G401.6 (cell line): Measurements from ENCODE around the gene COL16A1.
A peak's percentile ranks its signal among the peaks of the same experiment; 100 is the strongest.

ENCODE experiments used
- FAIRE-seq: peaks from 2 replicates; lab custom pipeline; 2012; peaks lifted over from hg19 to GRCh38; lab: Jason Lieb, UNC

The COL16A1 gene

GRCh38 chr1:31645274-31645568, 58.6 kb downstream of the COL16A1 start:
- FAIRE-seq, result no peak

GRCh38 chr1:31644560-31645273, 59.1 kb downstream of the COL16A1 start, which contains the start of gene PEF1:
TSS of gene PEF1 (minus strand) at chr1:31644876. CDS start at chr1:31644864, 12 bp downstream.
- FAIRE-seq, result peak; percentile 99

DNA sequence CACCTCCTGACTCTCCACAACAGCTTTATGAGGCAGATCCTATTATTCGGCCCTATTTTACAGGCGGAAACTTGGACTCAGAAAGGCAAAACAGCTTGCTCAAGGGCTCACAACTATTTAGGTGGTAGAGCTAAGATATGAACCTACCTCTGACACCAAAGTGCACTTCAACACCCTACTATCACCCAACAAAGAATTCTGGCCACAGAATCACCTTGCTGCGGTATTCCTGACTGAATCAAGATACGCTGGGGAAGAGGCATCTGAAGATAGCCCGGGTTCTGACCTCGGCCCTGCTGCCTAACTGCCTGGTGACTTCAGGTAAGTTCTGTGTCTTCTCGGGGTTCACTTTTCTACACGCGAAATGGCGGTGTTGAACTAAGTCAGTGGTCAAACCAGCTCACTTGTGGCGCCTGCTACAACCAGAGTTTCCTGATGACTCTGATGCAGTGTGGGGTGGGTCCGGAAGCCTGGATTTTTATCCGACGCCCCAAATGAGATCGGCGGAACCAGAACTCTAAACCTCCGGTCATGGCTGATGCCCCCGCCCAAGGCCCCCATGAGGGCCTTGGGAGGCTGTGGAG, 59.7 kb downstream of the COL16A1 start:
- no peak for FAIRE-seq

DNA sequence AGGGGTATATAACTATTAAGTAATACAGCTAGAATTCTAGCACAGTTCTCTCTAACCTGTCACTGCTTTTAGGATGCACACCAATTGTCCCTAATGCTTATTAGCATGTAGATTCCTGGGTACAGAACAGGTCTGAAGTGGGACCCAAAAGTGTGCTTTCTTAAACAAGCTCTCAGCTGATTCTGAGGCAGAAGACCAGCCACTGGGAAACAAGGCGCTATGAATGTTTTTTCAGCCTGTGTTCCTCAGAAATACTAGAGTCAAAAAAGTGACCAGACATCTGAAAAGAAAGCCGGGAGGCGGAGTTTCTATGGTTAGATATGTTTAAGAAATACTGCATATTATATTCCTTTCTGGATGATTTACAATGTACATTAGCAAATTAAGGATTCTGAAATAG, 60.9 kb downstream of the COL16A1 start:
- no peak for FAIRE-seq

- peak; percentile 92 for FAIRE-seq
Measured at GRCh38 chr1:31642366-31642765, 61.5 kb downstream of the COL16A1 start.

DNA sequence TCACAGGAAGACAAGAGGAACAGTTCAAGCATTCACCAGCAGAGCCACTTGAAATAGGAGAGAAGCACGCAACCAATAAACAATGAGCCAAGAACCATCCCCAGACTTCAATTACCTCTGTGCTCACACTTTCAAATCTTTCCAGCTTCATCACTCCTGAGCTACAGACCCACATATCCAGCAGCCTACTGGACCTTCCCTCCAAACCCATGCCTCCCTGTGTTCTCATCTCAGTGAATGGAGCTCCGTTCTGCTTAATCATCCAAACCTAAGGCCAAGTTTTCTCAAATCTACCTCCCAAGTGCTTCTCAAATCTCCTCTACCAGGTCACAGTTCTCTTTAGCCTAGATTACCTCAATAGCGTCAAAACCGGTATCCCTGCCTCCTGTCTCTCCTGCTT, 62.9 kb downstream of the COL16A1 start:
- peak; percentile 33 for FAIRE-seq

GRCh38 chr1:31640179-31640578, 63.6 kb downstream of the COL16A1 start:
- FAIRE-seq, result no peak

DNA sequence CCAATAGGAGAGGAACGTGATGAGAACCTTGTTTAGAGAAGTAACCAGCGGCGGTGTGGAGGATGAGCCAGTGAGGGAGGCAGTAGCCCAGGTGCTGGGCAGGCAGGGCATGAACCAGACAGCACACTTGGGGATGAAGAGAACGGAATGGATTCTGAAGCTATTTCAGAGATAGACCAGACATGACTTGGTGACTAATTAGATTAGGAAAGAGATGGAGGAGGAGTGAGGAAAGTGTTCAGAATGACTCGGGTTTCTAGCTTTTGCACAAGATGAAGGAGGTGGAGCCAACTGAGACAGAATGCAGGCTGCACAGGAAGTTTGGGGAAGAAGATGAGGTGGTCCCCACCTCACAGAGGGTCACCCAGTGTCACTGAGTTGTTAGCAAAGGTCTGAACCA, 64.3 kb downstream of the COL16A1 start:
- no peak for FAIRE-seq

- no peak for FAIRE-seq
Measured at GRCh38 chr1:31637915-31638673, 65.7 kb downstream of the COL16A1 start.

GRCh38 chr1:31633117-31633516, 70.7 kb downstream of the COL16A1 start:
- FAIRE-seq, result peak; percentile 69

DNA sequence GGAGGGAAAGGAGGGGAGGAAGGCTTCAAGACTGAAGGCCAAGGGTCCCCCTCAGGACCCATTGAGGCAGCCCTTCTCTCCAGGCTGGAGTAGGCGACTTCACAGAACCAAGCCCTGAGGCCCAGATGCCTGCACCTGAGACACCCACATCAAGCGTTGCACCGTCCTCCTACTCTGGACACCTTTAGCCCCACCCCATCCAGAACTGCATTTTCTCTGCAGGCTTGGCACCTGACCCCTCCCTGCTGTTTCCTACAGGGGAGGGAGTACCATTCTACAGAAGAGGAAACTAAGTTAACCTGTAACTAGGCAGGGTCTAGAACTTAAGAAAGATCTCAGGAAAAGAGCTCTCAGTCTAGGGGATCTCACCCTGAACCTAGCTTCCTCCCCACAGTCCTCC, 71.2 kb downstream of the COL16A1 start:
- no peak for FAIRE-seq

DNA sequence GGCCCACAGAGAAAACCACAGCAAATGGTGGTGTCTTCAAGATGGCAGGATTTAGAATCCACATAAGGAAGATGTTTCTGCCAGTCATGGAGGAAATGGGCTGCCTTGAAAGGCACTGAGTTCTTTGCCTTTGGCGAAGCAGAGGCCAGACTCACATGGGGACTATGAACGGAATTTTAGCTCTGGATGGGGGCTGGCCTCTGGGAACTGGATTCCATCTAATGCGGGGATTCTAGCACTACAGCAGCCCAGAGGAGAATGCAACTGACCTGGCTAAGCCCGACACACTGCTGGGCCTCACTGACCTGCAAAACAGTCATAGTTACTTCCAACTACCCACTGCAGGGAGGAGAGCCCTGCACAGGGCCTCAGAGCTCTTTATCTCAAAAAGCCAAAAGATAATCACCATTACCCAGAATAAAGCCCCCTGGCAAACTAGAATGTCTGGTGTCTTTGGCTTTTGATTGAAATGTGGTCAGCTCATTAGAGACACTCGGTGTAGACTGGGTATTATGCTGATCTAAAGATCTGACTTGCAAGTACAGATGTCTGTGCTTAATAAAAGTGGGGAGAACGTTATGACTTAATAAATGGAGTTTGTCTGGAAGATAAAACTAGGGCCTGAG, 74.8 kb downstream of the COL16A1 start:
- no peak for FAIRE-seq

DNA sequence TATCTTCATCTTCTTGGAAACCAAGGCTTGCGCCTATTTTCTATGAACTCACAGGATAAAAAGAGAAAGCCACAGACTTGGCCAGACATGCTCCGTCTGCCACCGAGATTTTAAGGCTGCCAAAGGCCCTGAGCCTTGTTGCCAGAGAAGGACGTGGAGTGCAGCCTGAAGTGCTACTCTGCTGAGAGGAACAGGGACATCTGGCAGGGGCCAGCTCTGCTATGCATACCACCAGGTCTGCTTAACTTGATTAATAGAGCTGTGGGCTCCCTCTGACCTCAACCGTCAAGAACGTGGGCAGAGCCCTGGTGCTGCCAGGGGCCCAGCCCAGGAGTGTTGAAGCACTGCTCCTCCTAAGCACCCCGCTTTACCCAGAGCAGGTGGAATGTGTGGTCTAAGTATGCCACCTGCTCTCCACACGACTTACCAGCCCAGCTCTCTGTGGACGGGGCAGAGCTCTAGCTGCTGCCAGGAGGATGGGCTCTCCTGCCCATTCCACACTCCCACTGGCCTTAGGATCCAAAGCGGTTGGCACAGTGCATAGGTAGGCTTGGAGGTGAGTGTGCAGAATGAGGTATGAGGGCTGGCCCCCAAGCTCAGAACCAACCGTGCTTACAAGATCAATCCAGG, 75.8 kb downstream of the COL16A1 start:
- FAIRE-seq, result no peak

DNA sequence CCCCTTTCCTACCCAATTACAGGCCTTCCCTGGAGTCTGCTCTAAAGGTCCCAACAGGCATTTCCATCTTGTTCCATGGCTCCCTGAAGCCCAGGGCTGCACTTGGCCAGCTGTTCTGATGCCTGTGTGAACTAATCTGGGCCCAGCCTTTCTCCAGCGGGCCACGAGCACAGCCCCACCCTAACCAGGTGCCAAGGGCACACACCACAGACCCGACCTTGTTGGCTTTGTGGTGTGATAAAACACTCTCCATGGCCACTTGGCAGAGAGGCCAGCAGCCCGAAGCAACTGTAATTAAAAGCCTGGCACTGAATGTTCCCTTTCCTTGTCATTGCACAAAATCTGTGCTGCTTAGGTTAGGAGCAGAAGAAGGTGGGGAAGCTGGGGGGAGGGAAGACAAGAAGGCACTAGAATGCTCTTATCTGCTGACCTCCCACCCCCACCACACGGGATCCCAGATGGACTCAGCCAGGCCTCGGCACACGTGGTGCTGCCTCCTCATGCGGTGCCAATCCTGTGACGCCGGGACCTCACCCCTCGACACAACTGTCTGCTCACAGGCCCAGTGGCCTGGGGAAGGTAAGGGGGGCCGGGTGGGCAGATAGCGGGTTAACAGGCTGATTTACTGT, 76.4 kb downstream of the COL16A1 start:
- FAIRE-seq, result no peak

GRCh38 chr1:31626223-31627207, 77.3 kb downstream of the COL16A1 start:
- no peak for FAIRE-seq

GRCh38 chr1:31625561-31626222, 78.1 kb downstream of the COL16A1 start:
- FAIRE-seq, result no peak

DNA sequence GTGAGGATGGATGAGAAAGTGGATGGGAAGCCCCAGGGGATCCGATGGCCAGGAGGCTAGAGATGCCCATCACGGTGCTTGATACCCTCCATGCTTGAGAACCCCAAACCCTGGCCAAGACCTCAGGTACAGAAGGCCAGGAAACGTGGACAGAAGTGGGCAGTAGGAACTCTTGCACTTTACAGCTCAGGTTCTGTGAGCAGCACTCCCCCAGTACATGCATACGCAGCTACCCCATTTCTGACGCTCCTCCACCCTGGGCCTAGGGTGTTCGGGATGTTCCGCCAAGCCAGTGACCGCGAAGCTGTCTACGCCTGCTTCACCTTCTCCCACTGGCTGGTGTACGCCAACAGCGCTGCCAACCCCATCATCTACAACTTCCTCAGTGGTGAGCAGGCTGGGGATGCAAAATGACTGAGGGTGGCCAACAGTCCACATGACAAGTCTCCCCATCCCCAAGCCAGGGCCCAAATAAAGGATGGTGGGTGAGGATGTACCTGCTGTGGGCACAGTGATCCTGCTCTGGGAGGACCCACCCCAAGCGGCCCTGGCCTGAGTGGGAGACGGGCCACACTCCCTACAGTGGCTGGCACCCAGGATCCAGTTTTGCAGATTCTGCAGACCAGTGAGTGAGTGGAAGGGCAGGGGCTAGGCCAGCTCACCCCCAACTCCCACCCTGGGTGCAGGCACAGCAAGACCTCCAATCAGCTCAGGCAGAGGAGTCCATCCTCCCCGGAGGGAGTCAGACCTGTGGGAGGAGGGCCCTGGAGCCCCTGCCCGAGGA, 78.9 kb downstream of the COL16A1 start:
- no peak for FAIRE-seq

DNA sequence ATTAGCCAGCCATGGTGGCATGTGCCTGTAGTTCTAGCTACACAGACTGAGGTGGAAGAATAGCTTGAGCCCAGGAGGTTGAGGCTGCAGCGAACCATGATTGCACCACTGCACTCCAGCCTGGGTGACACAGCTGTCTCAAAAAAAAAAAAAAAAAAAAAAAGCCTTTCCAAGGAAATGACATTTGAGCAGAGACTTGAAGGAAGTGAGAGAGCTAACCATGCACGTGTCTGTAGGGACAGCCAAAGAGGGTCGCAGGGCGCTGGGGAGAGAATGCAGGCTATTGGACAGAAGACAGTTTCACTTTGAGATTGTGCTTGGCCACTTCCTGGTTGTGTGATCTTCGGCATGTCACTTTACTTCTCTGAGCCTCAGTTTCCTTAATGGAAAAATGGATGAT, 79.5 kb downstream of the COL16A1 start:
- no peak for FAIRE-seq

DNA sequence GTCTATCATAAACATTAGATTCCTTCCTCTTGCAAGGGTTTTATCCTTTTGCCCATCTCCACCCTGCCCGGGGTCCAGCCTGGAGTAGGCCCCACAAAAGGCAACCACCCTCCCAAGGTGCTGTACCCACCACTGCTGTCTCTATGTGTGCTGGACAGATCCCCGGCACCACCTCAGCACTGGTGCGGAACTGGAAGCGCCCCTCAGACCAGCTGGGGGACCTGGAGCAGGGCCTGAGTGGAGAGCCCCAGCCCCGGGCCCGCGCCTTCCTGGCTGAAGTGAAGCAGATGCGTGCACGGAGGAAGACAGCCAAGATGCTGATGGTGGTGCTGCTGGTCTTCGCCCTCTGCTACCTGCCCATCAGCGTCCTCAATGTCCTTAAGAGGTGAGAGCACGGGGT, 80.5 kb downstream of the COL16A1 start:
- FAIRE-seq, result no peak
